Activated CD8-positive, alpha-beta T cell treated with anti-CD3 and anti-CD28 coated beads, Interleukin-2, amount 10 ng/mL, durations not matched to agents 7 days and 5 days (primary cell): ENCODE results near the gene CIAO3. TPM values are rescaled to one million over a fixed set of nuclear protein-coding genes. Genes with fewer than 3 reads are reported as not detected.
"Not testable (repeated sequence)": the region's sequence is repeated elsewhere in the genome, so short reads cannot be mapped to it uniquely, and the experiment has no call there.

Experiments used
- ATAC-seq: fragments of 150-1000 bp; cut with Tn5 transposase; one replicate; pipeline ENCODE4 v1.10.0; 2021; ENCODE audit warnings: moderate library complexity
- CTCF ChIA-PET: fragments of 350-600 bp; sonication (Branson Sonifier 250); formaldehyde crosslinking; loops from one replicate; lab custom pipeline; 2021; ENCODE audit warnings: antibody characterized with exemption; lab: Charles Lee
- POLR2A ChIA-PET: fragments of 350-600 bp; sonication (Branson Sonifier 250); formaldehyde crosslinking; loops from one replicate; lab custom pipeline; 2021; ENCODE audit warnings: antibody characterized with exemption; lab: Charles Lee
- DNase-seq: peaks from one replicate; pipeline ENCODE4 v3.0.0-alpha.2; 2020
- H3K27ac Mint-ChIP-seq: one replicate; pipeline ENCODE4 v1.8.0; 2021; ENCODE audit warnings: mild to moderate bottlenecking, mixed read lengths
- H3K27me3 Mint-ChIP-seq: one replicate; pipeline ENCODE4 v1.8.0; 2021; ENCODE audit warnings: low read depth, mixed read lengths
- H3K36me3 Mint-ChIP-seq: one replicate; pipeline ENCODE4 v1.8.0; 2021; ENCODE audit warnings: low read depth, mixed read lengths
- H3K4me1 Mint-ChIP-seq: one replicate; pipeline ENCODE4 v1.8.0; 2021; ENCODE audit warnings: low read depth, mixed read lengths
- H3K4me3 Mint-ChIP-seq: one replicate; pipeline ENCODE4 v1.8.0; 2021; ENCODE audit warnings: mild to moderate bottlenecking, mixed read lengths
- H3K9me3 Mint-ChIP-seq: one replicate; pipeline ENCODE4 v1.8.0; 2022; ENCODE audit warnings: mixed read lengths; ENCODE audit not compliant: insufficient read depth
- total RNA-seq, 2 experiments: library from RNA; stranded (reverse); gene quantifications; one replicate each; pipeline ENCODE4 v1.2.3, GENCODE V29; 2021

CIAO3 gene
- total RNA-seq, 2 experiments from 2014 or later, result 24.9 to 32.4 TPM

DNA sequence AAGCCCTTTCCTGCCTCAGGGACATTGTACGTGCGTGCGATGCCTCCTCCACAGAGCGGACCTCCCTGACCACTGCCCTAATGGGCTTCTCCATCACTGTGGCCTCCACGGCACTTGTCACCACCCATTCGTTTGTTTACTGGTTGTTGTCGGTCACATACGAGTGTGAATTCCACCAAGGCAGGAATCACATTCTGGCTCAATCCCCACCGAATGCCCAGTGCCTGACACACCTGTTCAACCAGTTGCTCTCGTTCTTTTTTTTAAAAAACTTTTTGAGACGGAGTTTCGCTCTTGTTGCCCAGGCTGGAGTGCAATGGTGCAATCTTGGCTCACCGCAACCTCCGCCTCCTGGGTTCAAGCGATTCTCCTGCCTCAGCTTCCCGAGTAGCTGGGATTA is 49.6 kb downstream of the CIAO3 start:
- H3K9me3 Mint-ChIP-seq, H3K36me3 Mint-ChIP-seq, H3K27ac Mint-ChIP-seq, DNase-seq, POLR2A ChIA-PET, CTCF ChIA-PET, ATAC-seq: not testable (repeated sequence)
- H3K27me3 Mint-ChIP-seq, result peaks cover 20% of the 10 kb centered on the region
- H3K4me1 Mint-ChIP-seq, result peaks cover 38% of the 10 kb centered on the region
- H3K4me3 Mint-ChIP-seq, result peak overlapping the region; percentile 83

DNA sequence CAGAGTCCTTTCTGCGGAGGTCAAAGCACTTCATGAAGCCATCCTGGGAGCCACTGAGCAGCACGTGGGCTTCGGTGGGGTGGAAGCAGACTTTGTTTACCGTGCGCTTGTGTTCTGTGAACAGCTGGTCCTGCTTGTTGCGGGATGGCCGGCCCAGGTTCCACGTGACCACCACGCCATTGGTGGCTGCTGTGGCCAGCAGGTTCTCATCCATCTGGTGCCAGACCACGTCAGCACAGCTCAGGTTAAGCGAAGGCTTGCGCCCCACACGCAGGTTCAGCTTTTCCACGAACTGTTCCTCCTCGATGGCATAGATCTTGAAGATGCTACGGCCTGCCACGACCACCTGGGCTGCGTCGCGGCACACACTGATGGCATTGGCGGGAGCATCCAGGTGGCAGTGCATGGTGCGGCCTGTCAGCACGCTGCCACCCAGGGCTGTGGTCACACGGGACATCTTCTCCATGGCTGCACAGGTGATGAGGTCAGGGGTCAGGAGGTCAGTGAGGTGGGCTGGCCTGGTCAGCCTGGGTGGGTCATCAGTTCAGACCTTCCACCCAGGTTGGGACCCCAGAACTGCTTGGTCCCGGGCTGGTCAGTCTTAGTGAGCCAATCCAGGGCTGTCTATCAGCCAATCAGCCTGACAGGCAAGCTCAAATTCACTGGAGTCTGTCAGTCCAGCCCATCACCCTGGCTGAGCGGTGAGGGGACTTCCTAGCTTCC is 51.5 kb downstream of the CIAO3 start:
- DNase-seq, result no peak
- Mint-ChIP-seq H3K4me1 (peaks cover 38% of the 10 kb centered on the region), H3K27me3 (peaks cover 12% of the 10 kb centered on the region), H3K9me3 (no peaks in the 10 kb centered on the region), H3K4me3 (peak overlapping the region; percentile 83), H3K36me3 (peaks cover 4% of the 10 kb centered on the region), H3K27ac (peak overlapping the region; percentile 87)
- CTCF ChIA-PET, result interaction anchor here (0.9 to 1.6 kb wide), 3 partner anchors 9 to 95 kb away, joined by 3 to 9 read pairs (median 3); partner anchors contain the start of gene STUB1
- POLR2A ChIA-PET, result interaction anchor here (0.6 to 2.0 kb wide), 10 partner anchors 8 to 1377 kb away, joined by 3 to 15 read pairs (median 5); partner anchors contain the start of genes ANTKMT, RHBDL1, RHOT2 and STUB1
- ATAC-seq, result no peak

DNA sequence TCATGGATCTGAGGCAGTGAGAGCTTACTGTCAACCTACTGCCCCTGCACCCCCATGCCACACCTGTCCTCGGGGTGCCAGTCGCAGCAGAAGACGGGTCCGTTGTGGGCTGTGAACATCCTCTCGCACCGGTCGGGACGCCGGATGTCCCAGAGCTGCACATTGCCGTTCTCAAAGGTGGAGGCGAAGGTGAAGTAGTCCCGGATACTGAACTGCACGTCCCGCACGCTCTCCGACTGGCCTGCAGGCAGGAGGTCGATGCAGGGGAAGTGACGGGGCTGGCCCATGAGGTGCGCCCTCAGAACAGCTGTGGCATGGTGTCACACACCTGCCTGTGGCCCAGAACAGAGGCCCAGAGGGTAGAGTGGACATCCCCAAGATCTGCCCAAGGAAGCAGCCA is 53.3 kb downstream of the CIAO3 start:
- ATAC-seq (no peak), DNase-seq (no peak)
- ChIA-PET POLR2A (no interaction called here), CTCF (no interaction called here)
- H3K4me1 Mint-ChIP-seq, result peaks cover 46% of the 10 kb centered on the region
- no peak overlapping the region for H3K27ac Mint-ChIP-seq
- H3K9me3 Mint-ChIP-seq, result no peaks in the 10 kb centered on the region
- peaks cover 1% of the 10 kb centered on the region for H3K27me3 Mint-ChIP-seq
- H3K4me3 Mint-ChIP-seq, result no peak overlapping the region
- H3K36me3 Mint-ChIP-seq, result peaks cover 14% of the 10 kb centered on the region

DNA sequence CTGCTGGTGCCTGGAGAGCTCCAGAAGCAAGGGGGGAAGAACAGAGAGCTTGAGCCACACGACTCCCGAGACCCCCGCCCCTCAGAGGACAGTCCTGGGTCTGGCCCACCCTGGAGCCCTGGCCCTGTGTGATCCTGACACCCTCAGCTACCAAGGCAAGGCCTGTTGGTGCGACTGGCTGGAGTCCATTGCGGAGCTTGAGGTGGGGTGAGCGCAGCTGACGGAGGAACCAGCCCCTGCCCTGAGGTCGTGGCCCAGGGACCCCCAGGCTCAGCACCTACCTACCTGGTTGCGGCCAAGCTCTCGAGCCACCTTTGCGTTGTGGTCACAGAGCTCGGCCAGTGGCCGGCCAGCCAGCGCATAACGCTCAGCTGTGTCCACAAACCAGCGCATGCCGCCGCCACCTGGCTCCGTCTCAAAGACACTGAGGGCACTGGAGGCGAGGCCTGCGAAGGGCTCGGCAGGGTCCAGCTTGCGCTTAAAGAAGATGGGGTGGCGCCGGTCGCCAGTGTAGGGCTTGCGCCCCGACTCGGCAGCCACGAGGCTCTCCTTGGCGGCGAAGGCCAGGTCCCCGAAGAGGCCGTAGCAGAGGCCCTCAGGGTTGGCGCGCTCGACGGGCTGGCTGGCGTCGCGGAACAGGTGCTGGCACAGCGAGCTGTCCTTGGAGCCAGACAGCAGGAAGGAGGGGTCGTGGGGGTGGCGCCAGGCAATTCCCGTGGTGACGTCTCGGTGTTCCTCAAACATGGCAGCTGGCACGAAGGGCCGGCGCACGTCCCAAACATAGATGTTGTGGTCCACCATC is 54.1 kb downstream of the CIAO3 start:
- CTCF ChIA-PET, result no interaction called here
- Mint-ChIP-seq H3K36me3 (peaks cover 22% of the 10 kb centered on the region), H3K27me3 (no peaks in the 10 kb centered on the region), H3K4me3 (no peak overlapping the region), H3K27ac (no peak overlapping the region), H3K4me1 (peaks cover 54% of the 10 kb centered on the region), H3K9me3 (no peaks in the 10 kb centered on the region)
- no peak for DNase-seq
- no peak for ATAC-seq
- POLR2A ChIA-PET, result no interaction called here

DNA sequence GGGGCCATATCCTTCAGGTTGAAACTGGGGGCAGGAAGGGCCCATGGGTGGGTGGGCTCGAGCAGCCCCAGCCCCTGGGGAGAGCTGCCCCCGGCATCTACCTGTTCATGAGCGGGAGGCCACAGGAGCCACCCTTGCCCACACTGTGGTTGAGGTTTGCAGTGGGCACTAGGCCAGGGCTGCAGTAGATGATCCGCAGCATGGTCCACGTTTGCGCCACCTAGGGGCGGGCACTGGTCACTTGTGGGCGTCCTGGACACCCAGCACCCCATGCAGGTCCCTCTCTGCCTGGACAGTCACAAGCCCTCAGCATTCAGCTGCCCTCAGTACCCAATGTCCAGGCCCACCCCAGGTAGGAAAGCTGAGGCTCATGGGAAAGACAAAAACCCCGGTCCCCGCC is 54.8 kb downstream of the CIAO3 start:
- ChIA-PET CTCF (no interaction called here), POLR2A (no interaction called here)
- no peaks in the 10 kb centered on the region for H3K27me3 Mint-ChIP-seq
- H3K4me3 Mint-ChIP-seq, result peak overlapping the region; percentile 22
- no peaks in the 10 kb centered on the region for H3K9me3 Mint-ChIP-seq
- peaks cover 27% of the 10 kb centered on the region for H3K36me3 Mint-ChIP-seq
- H3K4me1 Mint-ChIP-seq, result peaks cover 58% of the 10 kb centered on the region
- no peak for DNase-seq
- no peak overlapping the region for H3K27ac Mint-ChIP-seq
- no peak for ATAC-seq

DNA sequence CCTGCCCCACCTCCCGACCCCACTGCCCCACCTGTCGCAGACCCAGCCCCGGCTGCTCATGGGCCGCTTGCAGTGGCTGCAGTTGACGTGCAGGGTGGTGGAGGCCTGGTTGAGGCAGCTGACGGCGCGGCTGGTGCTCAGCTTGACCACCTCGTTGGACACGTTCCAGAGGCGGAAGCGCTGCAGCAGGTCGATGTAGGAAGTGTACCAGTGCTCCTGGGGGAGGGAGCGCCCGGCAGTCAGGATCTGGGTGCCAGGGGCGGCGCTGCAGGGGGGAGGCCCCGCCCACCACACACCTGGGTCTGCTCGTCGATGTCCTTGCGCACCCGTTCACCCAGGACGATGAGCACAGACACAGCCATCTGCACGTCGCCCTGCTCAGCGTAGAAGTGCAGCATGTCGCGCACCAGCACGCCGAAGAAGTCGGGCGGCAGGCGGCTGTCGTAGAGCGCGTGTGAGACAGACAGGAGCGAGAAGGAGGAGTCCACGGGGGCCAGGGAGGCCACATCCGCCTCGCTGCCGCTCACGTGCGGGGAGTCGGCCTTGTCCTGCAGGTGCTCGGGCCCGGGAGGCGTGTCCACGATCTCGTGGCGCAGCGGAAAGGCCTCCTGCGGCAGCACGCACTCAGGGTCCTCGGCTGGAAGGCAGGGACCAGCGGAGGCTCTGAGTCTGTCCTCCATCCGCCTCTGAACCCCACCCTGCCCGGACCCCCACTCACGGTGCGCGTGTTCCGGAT is 55.7 kb downstream of the CIAO3 start:
- Mint-ChIP-seq H3K4me3 (peak overlapping the region; percentile 15), H3K36me3 (peaks cover 28% of the 10 kb centered on the region), H3K27me3 (no peaks in the 10 kb centered on the region), H3K27ac (no peak overlapping the region), H3K4me1 (peaks cover 55% of the 10 kb centered on the region), H3K9me3 (no peaks in the 10 kb centered on the region)
- CTCF ChIA-PET, result no interaction called here
- POLR2A ChIA-PET, result no interaction called here
- no peak for ATAC-seq
- no peak for DNase-seq

DNA sequence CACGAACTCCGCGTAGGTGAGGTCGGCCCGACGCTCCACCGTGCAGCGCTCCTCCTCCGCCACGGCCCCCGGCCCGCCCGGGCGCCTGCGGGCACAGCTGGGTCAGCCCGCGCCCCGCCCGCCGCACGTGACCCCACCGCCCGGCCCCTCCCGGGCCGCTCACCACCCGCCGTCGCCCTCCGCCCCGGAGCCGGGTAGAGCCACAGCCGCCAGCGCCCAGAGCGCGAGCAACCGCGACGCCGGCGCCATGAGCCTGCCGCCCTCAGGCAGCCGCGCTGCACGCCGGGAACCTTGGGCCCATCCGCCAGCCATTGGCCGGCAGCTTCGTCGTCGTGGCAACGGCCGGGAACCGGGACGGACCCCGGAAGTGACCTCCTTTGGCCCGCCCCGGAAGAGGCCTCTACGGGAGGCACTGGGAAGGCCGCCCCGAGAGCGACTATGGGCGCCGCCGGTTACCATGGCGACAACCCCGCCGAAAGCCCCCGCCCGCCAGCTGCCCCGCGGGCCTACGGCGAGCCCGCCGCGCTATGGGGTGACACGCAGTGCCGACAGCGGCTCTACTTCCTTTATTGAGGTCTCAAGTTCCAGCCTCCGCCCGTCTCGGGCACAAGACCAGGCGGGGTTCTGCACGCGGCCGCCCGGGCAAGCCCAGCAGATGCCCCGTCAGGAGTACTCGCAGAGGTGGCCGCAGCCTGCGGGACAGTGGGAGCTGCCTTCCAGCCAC is 56.6 kb downstream of the CIAO3 start, which contains the start of gene JMJD8:
JMJD8 (minus strand) TSS at position 264 of the 724 bp plus-strand sequence; CDS start at position 249, 15 bp downstream.
- Mint-ChIP-seq H3K9me3 (no peaks in the 10 kb centered on the region), H3K27ac (peak within 1 kb of the TSS; percentile 80), H3K27me3 (no peaks in the 10 kb centered on the region), H3K36me3 (peaks cover 28% of the 10 kb centered on the region), H3K4me3 (peak within 1 kb of the TSS; percentile 76), H3K4me1 (peaks cover 50% of the 10 kb centered on the region)
- ATAC-seq (peak; percentile 74), DNase-seq (peak; percentile 97)
- CTCF ChIA-PET, result interaction anchor here (0.7 kb wide), 1 partner anchor 36 kb away, joined by 3 read pairs; no protein-coding TSS in a partner anchor
- POLR2A ChIA-PET, result interaction anchor here (1.0 kb wide), 1 partner anchor 33 kb away, joined by 3 read pairs; no protein-coding TSS in a partner anchor

DNA sequence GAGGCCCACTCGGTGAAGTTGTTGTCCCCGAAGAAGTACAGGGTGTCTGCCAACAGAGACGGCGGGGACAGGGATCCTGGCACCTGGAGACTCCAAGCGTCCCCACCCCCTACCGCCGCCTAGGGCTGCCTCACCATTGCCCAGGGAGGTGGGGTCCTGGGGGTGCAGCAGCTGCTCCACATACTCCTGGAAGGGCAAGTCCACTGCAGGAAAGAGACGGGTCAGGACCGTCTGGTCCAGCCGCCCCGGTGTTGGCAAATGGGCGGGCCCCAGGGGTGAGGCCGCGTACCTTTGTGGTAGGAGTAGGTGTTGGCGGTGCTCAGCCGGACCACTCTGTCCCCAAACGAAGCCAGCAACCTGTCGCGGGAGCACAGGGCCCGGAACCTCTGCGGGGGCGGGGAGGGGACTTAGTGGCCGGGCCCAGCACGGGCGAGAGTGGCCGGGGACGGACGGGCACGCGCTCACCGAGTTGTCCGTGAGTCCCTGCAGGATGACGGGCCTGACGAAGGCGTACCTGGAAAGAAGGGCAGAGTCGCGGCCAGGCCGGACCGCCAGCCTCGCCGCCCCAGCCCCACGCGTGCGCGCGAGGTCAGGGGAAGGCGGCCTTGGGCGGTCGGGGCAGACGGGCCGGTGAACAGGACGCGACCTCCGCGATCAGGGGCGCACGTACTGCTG is 57.3 kb downstream of the CIAO3 start:
- DNase-seq (no peak), ATAC-seq (no peak)
- peaks cover 28% of the 10 kb centered on the region for H3K36me3 Mint-ChIP-seq
- H3K4me3 Mint-ChIP-seq, result peak overlapping the region; percentile 76
- no peaks in the 10 kb centered on the region for H3K9me3 Mint-ChIP-seq
- CTCF ChIA-PET, result no interaction called here
- POLR2A ChIA-PET, result interaction anchor here (1.0 to 1.4 kb wide), 2 partner anchors 11 to 32 kb away, joined by 3 read pairs; no protein-coding TSS in a partner anchor
- no peaks in the 10 kb centered on the region for H3K27me3 Mint-ChIP-seq
- H3K27ac Mint-ChIP-seq, result peak overlapping the region; percentile 72
- peaks cover 47% of the 10 kb centered on the region for H3K4me1 Mint-ChIP-seq

DNA sequence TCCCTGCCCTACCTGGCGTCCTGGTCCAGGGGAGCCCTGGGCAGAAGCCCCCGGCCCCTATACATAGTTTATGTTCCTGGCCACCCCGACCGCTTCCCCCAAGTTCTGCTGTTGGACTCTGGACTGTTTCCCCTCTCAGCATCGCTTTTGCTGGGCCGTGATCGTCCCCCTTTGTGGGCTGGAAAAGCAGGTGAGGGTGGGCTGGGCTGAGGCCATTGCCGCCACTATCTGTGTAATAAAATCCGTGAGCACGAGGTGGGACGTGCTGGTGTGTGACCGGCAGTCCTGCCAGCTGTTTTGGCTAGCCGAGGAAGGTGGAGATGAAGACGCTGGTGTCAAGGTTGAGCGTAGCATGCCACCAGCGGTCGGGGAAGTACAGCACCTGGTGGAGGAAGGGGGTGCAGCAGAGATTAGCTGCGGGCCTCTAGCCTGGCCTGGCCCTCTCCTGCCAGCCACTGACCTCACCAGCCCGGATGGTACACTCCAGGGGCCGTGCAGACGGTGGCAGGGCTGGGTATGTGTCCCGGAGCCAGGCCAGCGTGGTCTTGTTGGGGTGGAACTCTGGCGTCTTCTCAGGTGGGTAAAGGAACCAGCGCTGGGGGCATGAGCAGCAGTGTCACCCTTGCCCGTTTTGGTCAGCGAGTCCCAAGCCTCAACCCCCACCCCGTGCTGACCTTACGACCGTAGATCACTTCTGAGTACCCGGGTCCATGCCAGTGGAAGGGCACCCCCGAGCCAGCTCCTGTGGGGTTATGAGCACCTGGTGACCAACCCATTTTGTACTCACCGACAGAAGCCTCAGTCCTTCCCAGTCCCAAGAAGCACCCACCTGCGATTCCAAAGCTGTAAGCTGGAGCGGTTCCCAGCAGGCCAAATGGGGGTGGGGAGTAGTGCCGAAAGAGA is 58.1 kb downstream of the CIAO3 start:
- H3K27ac Mint-ChIP-seq, result peak overlapping the region; percentile 72

More for the DNA sequence above, 58.1 kb downstream of the CIAO3 start:
- peaks cover 28% of the 10 kb centered on the region for H3K36me3 Mint-ChIP-seq
- no peak for DNase-seq
- ChIA-PET CTCF (interaction anchor here (1.7 kb wide), 1 partner anchor 15 kb away, joined by 8 read pairs; the partner anchor contains the start of gene RHOT2), POLR2A (interaction anchor here (1.4 to 2.4 kb wide), 2 partner anchors 7 to 12 kb away, joined by 3 to 15 read pairs; partner anchors contain the start of gene WDR24)
- H3K9me3 Mint-ChIP-seq, result no peaks in the 10 kb centered on the region
- H3K4me1 Mint-ChIP-seq, result peaks cover 46% of the 10 kb centered on the region
- peak overlapping the region; percentile 76 for H3K4me3 Mint-ChIP-seq
- no peak for ATAC-seq
- H3K27me3 Mint-ChIP-seq, result no peaks in the 10 kb centered on the region
